KMS-11 (cell line): ENCODE data around the gene NBEA.

ENCODE experiments used
- H2AFZ ChIP-seq: fragments of 200-600 bp; sonication (generic); 2 replicates; pipeline ENCODE4 v1.6.1; 2016; ENCODE audit warnings: antibody characterized with exemption, mixed run types, low read depth
- H3K27ac ChIP-seq: fragments of 200-600 bp; sonication (generic); 2 replicates; pipeline ENCODE4 v1.6.1; 2016; ENCODE audit warnings: mild to moderate bottlenecking, mixed run types
- H3K27me3 ChIP-seq: fragments of 200-600 bp; sonication (generic); 2 replicates; pipeline ENCODE4 v1.6.1; 2017; ENCODE audit warnings: mild to moderate bottlenecking, low read depth, mixed run types, moderate library complexity; ENCODE audit not compliant: insufficient read depth
- H3K36me3 ChIP-seq: fragments of 200-600 bp; sonication (generic); 2 replicates; pipeline ENCODE4 v1.6.1; 2017; ENCODE audit warnings: mild to moderate bottlenecking, mixed run types; ENCODE audit not compliant: insufficient read depth
- H3K4me1 ChIP-seq: fragments of 200-600 bp; sonication (generic); 2 replicates; pipeline ENCODE4 v1.6.1; 2016; ENCODE audit warnings: mild to moderate bottlenecking, low read depth, mixed run types; ENCODE audit not compliant: poor library complexity, severe bottlenecking
- H3K4me2 ChIP-seq: fragments of 200-600 bp; sonication (generic); 2 replicates; pipeline ENCODE4 v1.7.0; 2016; ENCODE audit warnings: mild to moderate bottlenecking, mixed run types
- H3K4me3 ChIP-seq: fragments of 200-600 bp; sonication (generic); IDR thresholded peaks from 2 replicates; pipeline ENCODE4 v1.6.1; 2017; ENCODE audit warnings: low read depth, low read length, mixed read lengths; ENCODE audit not compliant: insufficient read depth
- H3K79me2 ChIP-seq: fragments of 200-600 bp; sonication (generic); 2 replicates; pipeline ENCODE4 v1.6.1; 2016; ENCODE audit warnings: low read depth, mixed run types; ENCODE audit not compliant: insufficient read depth
- H3K9ac ChIP-seq: fragments of 200-600 bp; sonication (generic); 2 replicates; pipeline ENCODE4 v1.6.1; 2016; ENCODE audit warnings: mild to moderate bottlenecking, mixed run types
- H4K20me1 ChIP-seq: fragments of 200-600 bp; sonication (generic); 2 replicates; pipeline ENCODE4 v1.6.1; 2016; ENCODE audit warnings: mild to moderate bottlenecking, mixed run types; ENCODE audit not compliant: insufficient read depth
- CTCF ChIP-seq: fragments of 200-600 bp; sonication (generic); conservative IDR thresholded peaks from 2 replicates; pipeline ENCODE4 v1.6.1; 2017; ENCODE audit warnings: low read depth, mild to moderate bottlenecking, antibody characterized with exemption, low read length, moderate library complexity, mixed read lengths

The NBEA gene

GRCh38 chr13:35500144-35500543 is 558.1 kb downstream of the NBEA start:
- no peaks in the 10 kb centered on the region for H3K36me3 ChIP-seq
- no peak overlapping the region for H3K4me3 ChIP-seq
- TF ChIP-seq CTCF = no peak
- H3K4me2 ChIP-seq = no peak overlapping the region
- no peaks in the 10 kb centered on the region for H3K4me1 ChIP-seq
- H4K20me1 ChIP-seq = no peaks in the 10 kb centered on the region
- no peak overlapping the region for H3K27ac ChIP-seq
- no peak overlapping the region for H3K9ac ChIP-seq
- H2AFZ ChIP-seq = no peak overlapping the region
- no peaks in the 10 kb centered on the region for H3K27me3 ChIP-seq
- no peaks in the 10 kb centered on the region for H3K79me2 ChIP-seq

GRCh38 chr13:35501661-35502235 is 559.7 kb downstream of the NBEA start:
- no peak overlapping the region for H3K9ac ChIP-seq
- no peak for TF ChIP-seq CTCF
- no peaks in the 10 kb centered on the region for H3K4me1 ChIP-seq
- H2AFZ ChIP-seq = no peak overlapping the region
- no peaks in the 10 kb centered on the region for H3K27me3 ChIP-seq
- H3K4me3 ChIP-seq = no peak overlapping the region
- no peaks in the 10 kb centered on the region for H3K36me3 ChIP-seq
- H3K79me2 ChIP-seq = no peaks in the 10 kb centered on the region
- no peak overlapping the region for H3K27ac ChIP-seq
- H4K20me1 ChIP-seq = no peaks in the 10 kb centered on the region
- H3K4me2 ChIP-seq = no peak overlapping the region

- Histone ChIP-seq H3K79me2 (no peaks in the 10 kb centered on the region), H3K27ac (no peak overlapping the region), H3K4me1 (no peaks in the 10 kb centered on the region), H3K9ac (no peak overlapping the region), H3K27me3 (no peaks in the 10 kb centered on the region), H3K4me3 (no peak overlapping the region), H3K36me3 (no peaks in the 10 kb centered on the region), H4K20me1 (no peaks in the 10 kb centered on the region), H3K4me2 (no peak overlapping the region), H2AFZ (no peak overlapping the region)
- TF ChIP-seq CTCF = no peak
Measured at GRCh38 chr13:35502456-35502855, 560.4 kb downstream of the NBEA start.

GRCh38 chr13:35512271-35512920 is 570.3 kb downstream of the NBEA start:
- Histone ChIP-seq H4K20me1 (no peaks in the 10 kb centered on the region), H2AFZ (no peak overlapping the region), H3K9ac (no peak overlapping the region), H3K36me3 (no peaks in the 10 kb centered on the region), H3K27ac (no peak overlapping the region), H3K4me2 (no peak overlapping the region), H3K4me3 (no peak overlapping the region), H3K27me3 (no peaks in the 10 kb centered on the region), H3K4me1 (no peaks in the 10 kb centered on the region), H3K79me2 (no peaks in the 10 kb centered on the region)
- TF ChIP-seq CTCF = no peak
